ENCODE measurements around the gene GLIS1.
A peak's percentile ranks its signal among the peaks of the same experiment; 100 is the strongest.

GLIS1 gene

DNA sequence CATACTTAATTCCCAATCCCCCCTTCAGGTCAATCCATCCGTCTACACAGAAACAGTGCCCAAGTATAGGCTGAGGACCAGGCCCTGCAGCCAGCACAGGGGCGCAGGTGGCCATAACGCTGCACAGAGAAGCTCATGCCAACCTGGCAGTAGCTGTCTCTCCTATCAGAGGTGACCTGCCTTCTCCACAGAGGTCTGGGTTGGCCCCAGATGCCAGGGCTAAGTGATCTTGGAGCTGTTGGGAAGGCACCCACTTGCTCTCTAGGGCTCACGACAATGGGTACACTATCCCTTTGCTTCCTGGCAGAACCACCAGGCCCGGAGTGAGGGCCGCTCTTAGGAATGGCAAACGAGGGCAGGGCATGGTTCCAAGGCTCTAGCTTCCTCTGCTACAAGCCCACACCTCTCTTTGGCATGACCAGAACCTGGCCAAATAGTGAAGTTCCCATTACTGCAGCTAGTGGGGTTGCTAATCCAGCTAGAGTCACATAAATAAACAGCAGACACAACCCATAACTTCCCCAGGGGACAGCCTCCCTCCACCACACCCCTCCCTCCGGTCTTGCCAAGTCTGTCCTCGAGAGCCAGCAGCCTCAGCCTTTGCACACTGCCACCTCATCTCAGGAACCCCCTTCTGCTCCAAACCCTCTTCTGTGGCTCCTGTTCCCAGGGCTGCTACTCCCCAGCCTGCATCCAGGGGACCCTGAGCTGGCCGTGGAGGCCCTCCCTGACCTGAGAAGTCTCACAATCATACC, 113.0 kb downstream of the GLIS1 start:
- ATAC-seq (no peak), DNase-seq (ENCODE audit: low spot score in 2 of 2) (no peak)
- H3K4me3 Mint-ChIP-seq = no peak overlapping the region
- H3K4me1 Mint-ChIP-seq = no peaks in the 10 kb centered on the region
- no peaks in the 10 kb centered on the region for H3K36me3 Mint-ChIP-seq
- H3K27ac Mint-ChIP-seq = no peak overlapping the region
- H3K9me3 Mint-ChIP-seq = no peaks in the 10 kb centered on the region

DNA sequence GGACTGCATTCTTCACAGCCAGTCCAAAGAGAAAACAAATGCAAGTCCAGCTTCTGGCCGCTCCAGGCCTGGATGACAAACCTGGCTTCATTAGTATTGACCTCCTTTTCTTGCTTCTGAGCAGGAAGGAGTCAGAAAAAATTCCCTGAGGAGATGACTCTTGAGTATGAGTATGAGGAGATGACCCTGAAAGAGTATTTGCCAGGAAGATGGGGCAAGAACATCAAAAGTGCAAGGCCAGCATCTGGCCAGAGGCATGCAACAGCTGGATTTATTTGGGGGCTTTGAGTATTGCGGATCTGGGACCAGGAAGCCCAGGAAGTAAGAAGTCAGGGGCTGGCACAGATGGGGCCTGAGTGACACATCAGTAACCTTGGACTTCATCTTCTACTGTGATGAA, 113.9 kb downstream of the GLIS1 start:
- no peaks in the 10 kb centered on the region for H3K4me1 Mint-ChIP-seq
- ATAC-seq (no peak), DNase-seq (ENCODE audit: low spot score in 2 of 2) (no peak)
- H3K27ac Mint-ChIP-seq = no peak overlapping the region
- H3K36me3 Mint-ChIP-seq = no peaks in the 10 kb centered on the region
- H3K4me3 Mint-ChIP-seq = no peak overlapping the region
- H3K9me3 Mint-ChIP-seq = no peaks in the 10 kb centered on the region

- DNase-seq (ENCODE audit: low spot score in 2 of 2) (no peak), ATAC-seq (no peak)
- Mint-ChIP-seq H3K4me3 (no peak overlapping the region), H3K4me1 (no peaks in the 10 kb centered on the region), H3K27ac (no peak overlapping the region), H3K36me3 (no peaks in the 10 kb centered on the region), H3K9me3 (no peaks in the 10 kb centered on the region)
Measured at GRCh38 chr1:53622531-53622930, 116.4 kb downstream of the GLIS1 start.

DNA sequence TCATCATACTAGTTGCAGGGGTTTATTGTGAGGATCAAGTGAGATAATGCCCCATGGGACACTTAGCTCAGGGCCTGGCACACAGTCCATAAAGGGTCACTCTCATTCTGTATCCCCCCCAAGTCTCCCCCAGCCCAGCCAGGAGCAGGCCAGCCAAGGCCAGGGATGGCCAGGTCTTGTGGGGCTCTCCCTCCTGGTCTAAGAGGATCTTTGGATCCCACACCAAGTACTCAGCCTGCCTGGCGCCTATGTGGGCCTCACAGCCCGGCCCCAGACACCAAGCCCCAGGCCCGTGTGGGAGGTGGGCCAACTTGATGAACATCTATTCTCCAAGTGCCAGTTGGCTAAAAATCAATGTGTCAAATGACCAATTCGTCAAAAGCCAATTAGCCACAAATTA, 117.8 kb downstream of the GLIS1 start:
- no peak overlapping the region for H3K27ac Mint-ChIP-seq
- ATAC-seq = no peak
- H3K36me3 Mint-ChIP-seq = no peaks in the 10 kb centered on the region
- no peaks in the 10 kb centered on the region for H3K9me3 Mint-ChIP-seq
- DNase-seq (ENCODE audit: low spot score in 2 of 2) = no peak
- no peaks in the 10 kb centered on the region for H3K4me1 Mint-ChIP-seq
- H3K4me3 Mint-ChIP-seq = no peak overlapping the region

DNA sequence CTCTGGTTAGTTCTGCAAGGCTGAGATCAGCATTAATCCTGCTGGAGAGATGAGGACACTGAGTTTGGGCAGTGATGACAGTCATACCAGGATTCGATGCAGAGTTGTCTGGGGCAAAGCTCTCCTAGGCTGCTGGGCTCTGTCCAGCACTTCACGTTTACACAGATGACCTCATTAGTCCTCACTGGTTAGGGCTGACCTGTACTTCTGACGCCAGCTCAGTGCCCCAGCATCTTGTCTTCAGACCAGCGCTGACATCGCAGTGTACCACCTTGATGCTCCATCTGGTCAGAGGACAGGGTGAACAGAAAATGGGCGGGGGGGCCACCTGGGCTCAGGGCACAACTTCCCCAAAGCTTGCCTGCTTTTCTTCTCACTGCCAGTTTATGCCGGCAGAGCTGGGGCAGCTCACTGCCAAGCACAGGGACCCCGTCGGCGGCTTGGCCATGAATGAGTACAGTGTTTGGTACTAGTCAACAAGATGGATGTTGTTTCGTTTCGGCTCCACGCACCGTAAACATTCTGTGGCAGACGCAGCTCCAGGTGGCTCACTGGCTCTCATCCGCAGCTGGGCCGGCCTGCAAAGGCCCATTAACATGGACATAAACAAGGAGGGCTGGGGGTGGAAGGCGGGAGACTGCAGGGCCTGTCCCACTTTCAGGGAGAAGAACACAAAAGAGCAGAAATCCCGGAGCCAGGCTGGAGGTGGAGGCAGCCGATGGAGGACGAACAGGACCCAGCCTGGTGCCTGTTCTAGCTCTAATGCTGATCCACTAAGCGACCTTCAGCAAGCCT, 118.7 kb downstream of the GLIS1 start:
- Mint-ChIP-seq H3K4me3 (no peak overlapping the region), H3K4me1 (no peaks in the 10 kb centered on the region)
- ATAC-seq = no peak

DNA sequence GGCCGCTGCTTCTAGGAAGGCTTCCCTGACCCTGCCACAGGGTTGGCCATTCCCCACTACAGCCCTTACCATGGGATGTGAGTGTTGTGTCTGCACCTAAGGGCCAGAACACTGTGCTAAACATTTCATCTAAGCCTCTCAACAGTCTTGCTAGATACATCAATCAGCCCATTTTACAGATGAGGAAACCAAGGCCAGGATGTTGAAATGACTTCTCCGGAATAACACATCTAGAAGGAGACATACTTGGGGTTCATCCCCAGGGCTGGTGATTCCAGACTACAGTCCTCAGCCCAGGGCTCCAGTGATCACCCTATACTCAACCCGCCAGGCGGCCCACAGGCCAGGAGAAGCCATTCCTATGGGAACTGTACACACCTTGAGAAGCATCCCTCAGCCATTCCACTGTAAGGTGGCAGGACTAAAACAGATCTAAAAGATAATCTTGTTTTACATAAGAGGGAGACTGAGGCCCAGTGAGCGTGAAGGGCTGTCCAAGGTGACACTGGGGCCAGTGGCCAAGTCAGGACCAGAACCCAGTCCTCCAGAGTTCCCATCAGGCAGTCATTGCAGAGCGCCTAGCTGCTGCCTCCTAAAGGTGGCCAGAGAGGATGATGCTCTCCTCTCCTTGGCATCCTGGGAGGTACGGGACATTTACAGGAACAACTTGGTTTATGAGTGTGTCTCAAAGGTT, 119.5 kb downstream of the GLIS1 start:
- no peak overlapping the region for H3K27ac Mint-ChIP-seq
- DNase-seq (ENCODE audit: low spot score in 2 of 2) = no peak
- H3K9me3 Mint-ChIP-seq = no peaks in the 10 kb centered on the region
- H3K4me1 Mint-ChIP-seq = no peaks in the 10 kb centered on the region
- no peaks in the 10 kb centered on the region for H3K36me3 Mint-ChIP-seq
- H3K4me3 Mint-ChIP-seq = no peak overlapping the region
- no peak for ATAC-seq

More for the DNA sequence above, 118.7 kb downstream of the GLIS1 start:
- Mint-ChIP-seq H3K36me3 (no peaks in the 10 kb centered on the region), H3K27ac (no peak overlapping the region), H3K9me3 (no peaks in the 10 kb centered on the region)
- no peak for DNase-seq (ENCODE audit: low spot score in 2 of 2)

DNA sequence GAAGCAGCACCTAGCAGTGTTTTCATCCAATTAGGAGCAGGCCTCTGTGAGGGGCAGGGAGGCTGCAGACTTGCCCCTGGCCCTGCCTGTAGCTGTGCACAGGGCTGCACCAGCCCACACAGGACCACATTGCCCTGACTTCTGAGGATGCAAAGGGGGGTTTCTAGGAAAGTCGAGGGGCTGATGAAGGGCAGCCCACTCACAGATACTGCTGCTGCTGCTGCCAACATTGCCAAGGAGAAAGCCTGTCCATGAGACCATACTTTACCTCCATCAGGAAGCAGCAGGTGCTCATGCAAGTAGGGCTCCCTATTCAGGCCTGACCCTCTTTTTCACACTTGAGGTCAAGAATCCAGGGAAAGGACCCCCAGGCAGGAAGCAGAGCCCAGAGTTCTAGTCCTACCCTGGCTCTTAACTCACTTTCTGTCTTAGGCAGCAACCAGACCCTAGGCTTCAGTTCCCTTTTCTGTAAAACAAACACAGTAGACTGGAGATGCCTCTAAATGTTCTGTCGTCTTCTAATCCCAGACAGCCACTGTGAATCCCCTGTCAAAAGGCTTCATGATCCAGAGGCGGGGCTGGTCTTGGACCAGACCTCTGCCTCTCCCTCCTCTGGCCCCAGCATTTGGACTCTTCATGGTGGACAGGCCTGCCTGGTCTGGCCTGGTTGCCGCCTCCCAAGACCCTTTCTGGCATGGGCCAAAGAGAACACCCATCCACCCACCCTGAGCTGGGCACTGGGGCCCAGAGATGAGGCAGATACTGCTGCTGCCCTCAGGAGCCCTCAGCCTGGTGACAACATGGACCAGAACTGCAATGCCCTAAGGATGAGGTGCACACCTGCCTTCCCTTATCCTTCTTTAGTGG, 120.2 kb downstream of the GLIS1 start:
- H3K4me1 Mint-ChIP-seq = no peaks in the 10 kb centered on the region
- no peak overlapping the region for H3K4me3 Mint-ChIP-seq
- DNase-seq (ENCODE audit: low spot score in 2 of 2) = no peak
- ATAC-seq = peak; percentile 19
- no peaks in the 10 kb centered on the region for H3K36me3 Mint-ChIP-seq
- H3K9me3 Mint-ChIP-seq = no peaks in the 10 kb centered on the region
- H3K27ac Mint-ChIP-seq = no peak overlapping the region

GRCh38 chr1:53617851-53618499, 121.0 kb downstream of the GLIS1 start:
- ATAC-seq (peak; percentile 39), DNase-seq (ENCODE audit: low spot score in 2 of 2) (no peak)
- no peaks in the 10 kb centered on the region for H3K36me3 Mint-ChIP-seq
- no peaks in the 10 kb centered on the region for H3K4me1 Mint-ChIP-seq
- no peaks in the 10 kb centered on the region for H3K9me3 Mint-ChIP-seq
- peak overlapping the region; percentile 40 for H3K27ac Mint-ChIP-seq
- no peak overlapping the region for H3K4me3 Mint-ChIP-seq

GRCh38 chr1:53617382-53617781, 121.6 kb downstream of the GLIS1 start:
- no peak for ATAC-seq
- Mint-ChIP-seq H3K4me3 (no peak overlapping the region), H3K4me1 (no peaks in the 10 kb centered on the region), H3K9me3 (peaks cover 2% of the 10 kb centered on the region), H3K36me3 (no peaks in the 10 kb centered on the region), H3K27ac (peak overlapping the region; percentile 40)
- no peak for DNase-seq (ENCODE audit: low spot score in 2 of 2)

DNA sequence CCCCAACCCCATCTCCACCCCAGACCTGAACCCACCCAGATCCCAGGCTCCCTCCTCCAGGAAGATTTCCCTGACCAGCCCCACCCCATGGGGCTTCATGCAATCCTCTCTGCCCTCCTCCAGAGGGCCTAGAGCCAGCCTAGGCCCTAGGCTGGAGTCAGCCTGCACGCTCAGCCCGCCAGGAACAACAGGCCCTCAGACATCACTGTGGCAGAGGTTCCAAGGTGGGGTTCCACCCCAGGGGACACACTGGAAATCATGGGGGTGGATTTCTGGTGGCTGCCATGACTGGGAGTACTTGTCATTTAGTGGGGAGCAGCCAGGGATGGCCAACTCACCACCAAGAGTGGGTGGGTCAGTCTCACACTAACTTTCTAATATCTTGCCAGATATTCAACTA, 122.0 kb downstream of the GLIS1 start:
- DNase-seq (ENCODE audit: low spot score in 2 of 2) (no peak), ATAC-seq (no peak)
- H3K9me3 Mint-ChIP-seq = peaks cover 3% of the 10 kb centered on the region
- H3K4me3 Mint-ChIP-seq = no peak overlapping the region
- H3K27ac Mint-ChIP-seq = no peak overlapping the region
- no peaks in the 10 kb centered on the region for H3K36me3 Mint-ChIP-seq
- no peaks in the 10 kb centered on the region for H3K4me1 Mint-ChIP-seq

DNA sequence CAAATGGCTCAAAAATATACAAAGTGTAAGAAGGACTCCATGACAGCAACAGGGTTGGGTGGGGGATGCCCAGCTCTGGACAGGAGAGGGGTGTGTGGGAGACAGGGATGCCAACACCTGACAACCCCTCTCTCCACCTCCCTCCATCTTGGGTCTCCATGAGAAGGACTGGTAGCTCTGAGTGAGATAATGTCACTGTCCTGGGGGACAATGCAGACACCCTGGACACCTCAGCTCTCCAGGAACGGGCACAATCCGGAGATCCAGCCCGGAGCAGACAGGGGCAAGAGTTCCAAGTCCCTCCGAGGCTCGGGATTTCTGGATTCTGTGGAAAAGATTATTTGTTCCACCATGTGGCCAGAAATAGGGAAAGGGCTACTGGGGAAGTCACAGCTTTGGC, 122.5 kb downstream of the GLIS1 start:
- Mint-ChIP-seq H3K27ac (no peak overlapping the region), H3K4me3 (no peak overlapping the region), H3K4me1 (no peaks in the 10 kb centered on the region), H3K9me3 (peaks cover 7% of the 10 kb centered on the region), H3K36me3 (no peaks in the 10 kb centered on the region)
- ATAC-seq (no peak), DNase-seq (ENCODE audit: low spot score in 2 of 2) (no peak)

- ATAC-seq (no peak), DNase-seq (ENCODE audit: low spot score in 2 of 2) (no peak)
- Mint-ChIP-seq H3K36me3 (no peaks in the 10 kb centered on the region), H3K27ac (no peak overlapping the region), H3K9me3 (peaks cover 19% of the 10 kb centered on the region), H3K4me1 (no peaks in the 10 kb centered on the region), H3K4me3 (no peak overlapping the region)
Measured at GRCh38 chr1:53615101-53615500, 123.9 kb downstream of the GLIS1 start.

- ATAC-seq (no peak), DNase-seq (ENCODE audit: low spot score in 2 of 2) (no peak)
- Mint-ChIP-seq H3K4me1 (no peaks in the 10 kb centered on the region), H3K4me3 (no peak overlapping the region), H3K9me3 (peaks cover 20% of the 10 kb centered on the region), H3K27ac (no peak overlapping the region), H3K36me3 (no peaks in the 10 kb centered on the region)
Measured at GRCh38 chr1:53614231-53615021, 124.5 kb downstream of the GLIS1 start.

DNA sequence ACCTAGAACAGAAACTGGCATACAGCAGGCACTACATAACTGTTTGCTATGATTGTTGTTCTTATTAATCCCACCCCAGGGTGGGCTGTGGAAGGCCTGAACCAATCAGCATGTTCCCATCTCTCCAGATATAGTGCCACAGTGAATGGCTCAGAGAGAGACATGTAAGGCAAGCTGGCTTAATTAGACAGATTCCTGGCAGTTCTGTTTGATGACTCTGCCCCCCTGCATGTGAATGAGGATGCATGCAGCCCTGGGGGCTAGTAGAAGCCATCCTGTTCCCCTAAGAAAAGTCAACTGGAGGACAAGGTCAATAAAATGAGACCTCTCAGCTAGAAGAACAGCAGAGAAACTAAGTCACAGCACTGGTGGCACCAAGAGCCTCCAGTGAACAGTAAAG, 130.3 kb downstream of the GLIS1 start:
- Mint-ChIP-seq H3K9me3 (peaks cover 21% of the 10 kb centered on the region), H3K4me1 (peaks cover 6% of the 10 kb centered on the region), H3K27ac (no peak overlapping the region)

More for the DNA sequence above, 130.3 kb downstream of the GLIS1 start:
- DNase-seq (ENCODE audit: low spot score in 2 of 2) = no peak
- Mint-ChIP-seq H3K4me3 (no peak overlapping the region), H3K36me3 (no peaks in the 10 kb centered on the region)
- no peak for ATAC-seq

Data from stimulated activated effector memory CD8-positive, alpha-beta T cell treated with anti-CD3 and anti-CD28 coated beads, Interleukin-12 subunit alpha, Interleukin-12 subunit beta, amount 100 ng/mL, for 72 hours (primary cell).